NCI-H446 treated with DMSO at 0.1 percent for 48 hours (cell line): ENCODE results near the gene NRK.
"Not testable (repeated sequence)": the region's sequence is repeated elsewhere in the genome, so short reads cannot be mapped to it uniquely, and the experiment has no call there.

Source experiments
- DNase-seq: peaks from one replicate; lab custom pipeline; 2025; lab: John Stamatoyannopoulos, UW

Gene NRK

GRCh38 chrX:105822138-105823091, at the start of gene NRK:
Gene NRK, plus strand, starts transcription at chrX:105822539. Its CDS starts 307 bp downstream, at chrX:105822846.
- DNase-seq = no peak

- DNase-seq = no peak
Measured at GRCh38 chrX:105773801-105774200, 48.5 kb upstream of the NRK start.

- DNase-seq = no peak
Measured at GRCh38 chrX:105775679-105776078, 46.7 kb upstream of the NRK start.

GRCh38 chrX:105781804-105782203, 40.5 kb upstream of the NRK start:
- DNase-seq = no peak

GRCh38 chrX:105796877-105797276, 25.5 kb upstream of the NRK start:
- not testable (repeated sequence) for DNase-seq

GRCh38 chrX:105803891-105804290, 18.4 kb upstream of the NRK start:
- no peak for DNase-seq

GRCh38 chrX:105805655-105806054, 16.7 kb upstream of the NRK start:
- DNase-seq = not testable (repeated sequence)

GRCh38 chrX:105816517-105816916, 5.8 kb upstream of the NRK start:
- no peak for DNase-seq

- no peak for DNase-seq
Measured at GRCh38 chrX:105820247-105820646, 2.1 kb upstream of the NRK start.

GRCh38 chrX:105821471-105822121, 743 bp upstream of the NRK start:
- no peak for DNase-seq

GRCh38 chrX:105823092-105823455, 735 bp downstream of the NRK start:
- DNase-seq = no peak

GRCh38 chrX:105829011-105829410, 6.7 kb downstream of the NRK start:
- DNase-seq = no peak

GRCh38 chrX:105837232-105837631, 14.9 kb downstream of the NRK start:
- peak; percentile 69 for DNase-seq

- no peak for DNase-seq
Measured at GRCh38 chrX:105845631-105846030, 23.3 kb downstream of the NRK start.

GRCh38 chrX:105850100-105850499, 27.8 kb downstream of the NRK start:
- DNase-seq = not testable (repeated sequence)

- no peak for DNase-seq
Measured at GRCh38 chrX:105865709-105866108, 43.4 kb downstream of the NRK start.

GRCh38 chrX:105869701-105870100, 47.4 kb downstream of the NRK start:
- no peak for DNase-seq

- no peak for DNase-seq
Measured at GRCh38 chrX:105870445-105870844, 48.1 kb downstream of the NRK start.

GRCh38 chrX:105872941-105873340, 50.6 kb downstream of the NRK start:
- DNase-seq = no peak

- DNase-seq = no peak
Measured at GRCh38 chrX:105874790-105875189, 52.5 kb downstream of the NRK start.

- DNase-seq = no peak
Measured at GRCh38 chrX:105876658-105877057, 54.3 kb downstream of the NRK start.

GRCh38 chrX:105880491-105880890, 58.2 kb downstream of the NRK start:
- DNase-seq = no peak

- no peak for DNase-seq
Measured at GRCh38 chrX:105882581-105883275, 60.4 kb downstream of the NRK start.
